Measurements from ENCODE around the gene KANSL1L.

KANSL1L gene

DNA sequence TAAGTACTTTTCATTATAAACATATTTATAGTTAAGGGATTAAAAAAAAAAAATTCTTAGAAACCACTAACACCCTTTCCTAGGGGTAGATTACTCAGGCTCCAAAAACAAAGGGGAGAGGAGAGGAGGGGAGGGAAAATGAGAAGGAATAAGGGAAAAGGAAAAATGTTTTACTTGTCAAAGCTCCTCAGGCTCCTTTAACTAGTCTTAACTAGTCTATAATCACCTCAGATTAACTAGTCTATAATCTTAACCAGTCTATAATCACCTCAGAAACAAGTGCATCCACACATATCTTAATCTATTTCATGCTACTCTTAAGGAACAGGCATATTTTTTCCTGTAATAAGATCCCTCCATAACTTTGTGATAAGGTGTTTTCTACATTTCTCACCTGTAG is 76.4 kb downstream of the KANSL1L start:
- H3K27ac ChIP-seq, result no peak overlapping the region
- ChIA-PET POLR2A (ENCODE audit: low non-redundant PET) (no interaction called here), CTCF (no interaction called here)
- TF ChIP-seq, protein P1, sequence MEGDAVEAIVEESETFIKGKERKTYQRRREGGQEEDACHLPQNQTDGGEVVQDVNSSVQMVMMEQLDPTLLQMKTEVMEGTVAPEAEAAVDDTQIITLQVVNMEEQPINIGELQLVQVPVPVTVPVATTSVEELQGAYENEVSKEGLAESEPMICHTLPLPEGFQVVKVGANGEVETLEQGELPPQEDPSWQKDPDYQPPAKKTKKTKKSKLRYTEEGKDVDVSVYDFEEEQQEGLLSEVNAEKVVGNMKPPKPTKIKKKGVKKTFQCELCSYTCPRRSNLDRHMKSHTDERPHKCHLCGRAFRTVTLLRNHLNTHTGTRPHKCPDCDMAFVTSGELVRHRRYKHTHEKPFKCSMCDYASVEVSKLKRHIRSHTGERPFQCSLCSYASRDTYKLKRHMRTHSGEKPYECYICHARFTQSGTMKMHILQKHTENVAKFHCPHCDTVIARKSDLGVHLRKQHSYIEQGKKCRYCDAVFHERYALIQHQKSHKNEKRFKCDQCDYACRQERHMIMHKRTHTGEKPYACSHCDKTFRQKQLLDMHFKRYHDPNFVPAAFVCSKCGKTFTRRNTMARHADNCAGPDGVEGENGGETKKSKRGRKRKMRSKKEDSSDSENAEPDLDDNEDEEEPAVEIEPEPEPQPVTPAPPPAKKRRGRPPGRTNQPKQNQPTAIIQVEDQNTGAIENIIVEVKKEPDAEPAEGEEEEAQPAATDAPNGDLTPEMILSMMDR (conservative IDR thresholded peaks at IDR 0.05; ENCODE audit: low read depth), result no peak
- DNase-seq (ENCODE audit: low spot score), result no peak

DNA sequence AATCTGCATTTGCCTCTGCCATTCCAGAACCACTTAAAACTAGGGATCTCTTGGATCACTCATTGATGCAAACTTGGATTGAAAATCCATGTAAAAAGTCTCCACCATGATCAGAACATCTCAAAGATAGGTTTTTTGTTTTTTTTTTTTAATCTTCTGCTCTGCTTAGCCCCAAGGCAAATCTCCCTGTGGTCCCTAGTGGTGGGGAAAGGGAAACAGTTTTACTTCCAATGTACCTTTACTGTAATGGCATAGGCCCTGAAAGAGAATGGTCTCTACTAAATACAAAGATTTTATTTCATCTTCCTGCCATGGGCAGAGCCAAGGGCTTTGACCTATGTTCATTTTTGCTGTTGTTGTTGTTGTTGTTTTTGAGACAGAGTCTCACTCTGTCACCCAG is 78.4 kb downstream of the KANSL1L start:
- CTCF ChIA-PET, result no interaction called here
- TF ChIP-seq, protein P1 (conservative IDR thresholded peaks at IDR 0.05; ENCODE audit: low read depth), result no peak
- POLR2A ChIA-PET (ENCODE audit: low non-redundant PET), result no interaction called here
- H3K27ac ChIP-seq, result no peak overlapping the region
- no peak for DNase-seq (ENCODE audit: low spot score)

DNA sequence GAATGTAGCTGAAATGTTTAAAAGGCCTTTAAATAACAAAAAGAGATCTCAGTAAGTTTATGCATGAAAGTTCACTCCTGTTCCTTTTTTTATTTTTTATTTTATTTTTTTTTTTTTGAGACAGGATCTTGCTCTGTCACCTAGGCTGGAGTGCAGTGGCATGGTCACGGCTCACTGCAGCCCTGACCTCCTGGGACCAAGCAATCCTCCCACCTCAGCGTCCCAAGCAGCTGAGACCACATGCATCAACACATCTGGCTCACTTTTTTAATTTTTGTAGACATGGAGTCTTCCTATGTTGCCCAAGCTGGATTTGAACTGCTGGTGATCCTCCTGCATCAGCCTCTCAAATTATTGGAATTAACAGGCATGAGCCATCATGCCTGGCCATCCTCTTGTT is 84.3 kb downstream of the KANSL1L start:
- POLR2A ChIA-PET (ENCODE audit: low non-redundant PET), result no interaction called here
- TF ChIP-seq, protein P1 (conservative IDR thresholded peaks at IDR 0.05; ENCODE audit: low read depth), result no peak
- DNase-seq (ENCODE audit: low spot score), result no peak
- no peak overlapping the region for H3K27ac ChIP-seq
- CTCF ChIA-PET, result no interaction called here

DNA sequence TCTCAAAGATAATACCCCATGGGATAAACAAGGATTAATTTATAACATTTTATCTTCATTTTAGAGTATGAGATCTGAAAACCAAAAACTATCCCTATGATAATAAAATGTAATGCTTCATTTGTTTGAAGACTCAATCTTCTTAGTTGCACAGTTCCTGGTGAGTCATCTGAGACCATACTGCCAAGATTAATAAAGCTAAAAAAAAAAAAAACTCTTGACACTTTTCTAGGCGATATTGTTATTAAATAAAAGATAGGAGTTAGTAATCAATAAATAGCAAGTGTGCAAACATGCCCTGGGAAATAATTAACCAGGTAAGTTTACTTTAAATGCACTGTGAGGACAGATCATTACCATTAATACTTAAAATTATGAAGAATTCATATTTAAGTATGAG is 84.9 kb downstream of the KANSL1L start:
- no peak for DNase-seq (ENCODE audit: low spot score)
- POLR2A ChIA-PET (ENCODE audit: low non-redundant PET), result interaction anchor here (0.6 kb wide), 1 partner anchor 12 kb away, joined by 3 read pairs; no protein-coding TSS in a partner anchor

DNA sequence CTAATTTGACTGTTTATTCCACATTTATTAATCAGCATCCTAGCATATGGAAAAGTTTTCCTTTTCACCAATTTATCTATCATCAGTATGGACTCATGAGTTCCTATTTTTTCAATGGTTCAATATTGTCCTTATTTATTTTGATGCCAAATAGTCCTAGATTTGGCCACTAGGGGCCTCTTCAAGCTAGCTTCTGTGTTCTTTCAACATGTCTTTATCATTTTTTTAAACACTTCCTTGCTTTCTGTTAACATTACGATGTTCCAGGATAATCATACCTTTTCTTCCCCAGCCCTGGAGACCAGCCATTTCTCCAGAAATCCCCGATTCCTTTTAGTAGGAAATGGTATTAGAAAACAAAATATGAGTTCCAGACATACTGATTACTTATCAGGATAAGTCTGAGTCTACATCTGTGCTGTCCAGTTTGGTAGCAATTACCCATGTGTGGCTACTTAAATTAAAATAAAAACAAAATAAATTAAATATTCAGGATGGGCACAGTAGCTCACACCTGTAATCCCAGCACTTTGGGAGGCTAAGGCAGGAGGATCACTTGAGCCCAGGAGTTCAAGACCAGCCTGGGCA is 98.2 kb downstream of the KANSL1L start:
- ChIA-PET POLR2A (ENCODE audit: low non-redundant PET) (no interaction called here), CTCF (interaction anchor here (0.7 to 1.1 kb wide), 4 partner anchors 25 to 576 kb away, joined by 3 to 4 read pairs (median 3); no protein-coding TSS in a partner anchor)
- H3K27ac ChIP-seq, result no peak overlapping the region
- peak; percentile 24 for DNase-seq (ENCODE audit: low spot score)
- TF ChIP-seq, protein P1 (conservative IDR thresholded peaks at IDR 0.05; ENCODE audit: low read depth), result peak; percentile 70

More for the DNA sequence above, 84.9 kb downstream of the KANSL1L start:
- TF ChIP-seq, protein P1 (conservative IDR thresholded peaks at IDR 0.05; ENCODE audit: low read depth), result no peak
- no peak overlapping the region for H3K27ac ChIP-seq
- CTCF ChIA-PET, result interaction anchor here (0.6 kb wide), 1 partner anchor 64 kb away, joined by 3 read pairs; no protein-coding TSS in a partner anchor

DNA sequence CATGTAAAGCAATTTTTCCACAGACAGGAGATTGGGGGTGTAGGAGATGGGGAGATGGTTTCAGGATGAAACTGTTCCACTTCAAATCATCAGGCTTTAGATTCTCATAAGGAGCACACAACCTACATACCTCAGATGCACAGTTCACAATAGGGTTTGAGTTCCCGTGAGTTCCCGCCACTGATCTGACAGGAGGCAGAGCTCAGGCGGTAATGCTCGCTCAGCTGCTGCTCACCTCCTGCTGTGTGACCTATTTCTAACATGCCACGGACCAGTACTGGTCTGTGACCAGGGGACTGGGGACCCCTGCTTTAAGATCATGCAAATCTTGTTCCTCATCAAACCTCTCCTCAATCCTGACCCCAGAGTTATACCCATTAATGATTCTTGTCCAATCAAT is 98.7 kb downstream of the KANSL1L start:
- ChIA-PET POLR2A (ENCODE audit: low non-redundant PET) (no interaction called here), CTCF (interaction anchor here (0.6 to 1.0 kb wide), 4 partner anchors 26 to 1352 kb away, joined by 3 to 4 read pairs (median 3); no protein-coding TSS in a partner anchor)
- TF ChIP-seq, protein P1 (conservative IDR thresholded peaks at IDR 0.05; ENCODE audit: low read depth), result no peak
- DNase-seq (ENCODE audit: low spot score), result no peak
- H3K27ac ChIP-seq, result no peak overlapping the region
